Body of pancreas (tissue), 4 donors: ENCODE results near the gene TATDN2.

Source experiments
- POLR2A ChIP-seq, 3 donors: fragments of 450-650 bp; IDR thresholded peaks; one replicate each; pipeline ENCODE4 v1.6.1; 2016; ENCODE audit warnings: antibody characterized with exemption in 3 of 3, mild to moderate bottlenecking in 2 of 3
- TF ChIP-seq, protein P1 (sequence below), 7 experiments: fragments of 450-650 bp in 4 of 7; fragments of 200-600 bp in 3 of 7; sonication (generic) in 3 of 7; IDR thresholded peaks; one replicate each; pipeline ENCODE4 v1.5.1; 2016 to 2019; ENCODE audit warnings: antibody characterized with exemption in 7 of 7

DNA sequence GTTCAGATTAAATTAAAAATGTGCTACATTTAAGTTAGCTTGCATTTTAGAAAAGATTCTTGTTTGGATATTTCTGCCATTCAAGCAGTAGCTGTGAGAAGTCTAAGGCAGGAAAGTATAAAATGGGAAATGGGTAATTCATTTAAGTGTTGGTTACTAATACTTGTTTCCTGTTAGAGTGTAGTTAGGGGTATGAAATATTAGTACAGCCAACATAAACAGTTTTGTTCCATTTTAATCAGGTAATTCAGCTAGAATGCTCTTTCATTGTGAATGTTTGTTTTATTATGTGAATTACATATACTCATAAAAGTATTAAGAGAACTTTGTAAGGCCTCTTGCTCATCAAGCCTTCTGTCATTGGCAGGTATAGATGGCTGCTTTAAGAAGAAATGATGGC lies 19.9 kb downstream of the TATDN2 start:
- TF ChIP-seq POLR2A (IDR thresholded peaks at IDR 0.05) = no peak
- TF ChIP-seq, protein P1, sequence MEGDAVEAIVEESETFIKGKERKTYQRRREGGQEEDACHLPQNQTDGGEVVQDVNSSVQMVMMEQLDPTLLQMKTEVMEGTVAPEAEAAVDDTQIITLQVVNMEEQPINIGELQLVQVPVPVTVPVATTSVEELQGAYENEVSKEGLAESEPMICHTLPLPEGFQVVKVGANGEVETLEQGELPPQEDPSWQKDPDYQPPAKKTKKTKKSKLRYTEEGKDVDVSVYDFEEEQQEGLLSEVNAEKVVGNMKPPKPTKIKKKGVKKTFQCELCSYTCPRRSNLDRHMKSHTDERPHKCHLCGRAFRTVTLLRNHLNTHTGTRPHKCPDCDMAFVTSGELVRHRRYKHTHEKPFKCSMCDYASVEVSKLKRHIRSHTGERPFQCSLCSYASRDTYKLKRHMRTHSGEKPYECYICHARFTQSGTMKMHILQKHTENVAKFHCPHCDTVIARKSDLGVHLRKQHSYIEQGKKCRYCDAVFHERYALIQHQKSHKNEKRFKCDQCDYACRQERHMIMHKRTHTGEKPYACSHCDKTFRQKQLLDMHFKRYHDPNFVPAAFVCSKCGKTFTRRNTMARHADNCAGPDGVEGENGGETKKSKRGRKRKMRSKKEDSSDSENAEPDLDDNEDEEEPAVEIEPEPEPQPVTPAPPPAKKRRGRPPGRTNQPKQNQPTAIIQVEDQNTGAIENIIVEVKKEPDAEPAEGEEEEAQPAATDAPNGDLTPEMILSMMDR (IDR thresholded peaks at IDR 0.05) = no peak
